Fibroblast of skin of right biceps (primary cell): Measurements from ENCODE around the gene MPPED1.

Source experiments
- DNase-seq: peaks from one replicate; pipeline ENCODE4 v3.0.0-alpha.2; 2013

MPPED1 gene

GRCh38 chr22:43393132-43393843, 18.5 kb upstream of the MPPED1 start:
- DNase-seq: no peak

- DNase-seq: no peak
These were observed 17.9 kb upstream of the MPPED1 start for GRCh38 chr22:43393844-43394474.

- no peak for DNase-seq
These were observed 16.6 kb upstream of the MPPED1 start for GRCh38 chr22:43395086-43395695.

DNA sequence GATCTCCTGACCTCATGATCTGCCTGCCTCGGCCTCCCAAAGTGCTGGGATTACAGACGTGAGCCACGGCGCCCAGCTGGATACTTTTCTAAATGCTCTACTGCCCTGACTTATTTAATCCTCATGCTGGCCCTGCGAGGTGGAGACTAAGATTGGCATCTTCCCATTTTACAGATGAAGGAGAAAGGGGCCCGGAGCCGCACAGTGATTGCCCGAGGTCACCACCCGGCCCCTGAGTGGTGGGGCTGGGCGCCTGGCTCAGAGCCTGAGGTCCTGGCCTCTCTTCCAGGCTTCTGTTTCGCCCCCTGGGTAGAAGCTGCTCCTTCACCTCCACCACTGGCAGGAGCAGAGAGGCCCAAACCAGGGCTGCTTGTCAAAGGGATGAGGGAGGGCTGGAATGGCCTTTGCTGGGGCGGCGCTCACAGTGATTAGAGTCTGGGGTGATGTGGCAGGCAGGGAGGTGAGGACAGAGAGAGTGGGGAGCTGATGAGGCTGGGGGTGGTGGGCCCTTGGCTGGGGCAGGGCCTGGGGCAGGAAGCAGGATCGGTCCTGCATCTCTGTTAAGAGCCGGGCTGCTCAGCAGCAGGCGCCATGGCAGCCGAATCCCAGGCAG, 15.4 kb upstream of the MPPED1 start:
- no peak for DNase-seq

DNA sequence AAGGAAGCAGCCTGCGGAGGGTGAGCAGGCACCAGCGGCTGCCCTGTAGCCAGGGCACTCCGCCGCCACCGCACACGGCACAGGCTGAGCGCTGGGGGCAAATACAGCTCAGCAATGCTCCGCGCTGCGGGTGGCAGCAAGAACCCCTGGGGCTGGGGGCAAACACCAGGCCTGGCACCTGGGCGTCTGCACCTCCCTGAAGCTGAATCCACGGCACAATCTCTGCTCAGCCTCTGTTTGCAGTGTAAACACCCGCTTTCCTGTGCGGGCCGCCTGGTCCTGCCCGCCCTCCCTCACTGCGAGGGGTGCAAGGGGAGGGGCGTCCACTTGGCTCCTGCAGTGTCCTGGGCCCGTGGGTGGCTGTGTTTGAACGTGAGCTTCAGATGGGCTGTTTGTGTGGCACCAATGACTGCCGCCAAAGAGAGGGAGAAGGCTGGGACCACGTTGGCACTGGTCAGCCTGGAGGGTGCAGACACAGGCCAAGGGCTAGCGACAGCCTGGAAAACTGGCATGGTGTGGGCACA, 14.8 kb upstream of the MPPED1 start:
- no peak for DNase-seq

DNA sequence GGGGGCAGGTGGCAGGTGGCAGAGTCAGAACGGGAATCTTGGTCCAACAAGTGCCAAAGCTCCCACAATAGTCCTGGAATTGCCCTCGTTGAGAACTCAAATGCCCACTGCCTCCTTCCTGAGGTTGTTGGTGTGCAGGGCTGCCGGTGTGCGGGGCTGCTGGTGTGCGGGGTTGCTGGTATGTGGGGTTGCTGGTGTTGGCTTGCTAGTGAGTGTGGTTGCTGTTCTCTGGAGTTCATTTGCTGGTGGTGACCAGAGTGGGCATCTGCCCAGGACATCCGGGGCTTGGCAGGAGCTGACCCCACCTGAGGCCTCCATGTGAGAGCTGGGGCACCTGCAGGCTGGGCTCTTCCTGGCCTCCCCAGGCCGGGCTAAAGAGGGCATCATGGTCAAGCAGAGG, 14.0 kb upstream of the MPPED1 start:
- DNase-seq: no peak

DNA sequence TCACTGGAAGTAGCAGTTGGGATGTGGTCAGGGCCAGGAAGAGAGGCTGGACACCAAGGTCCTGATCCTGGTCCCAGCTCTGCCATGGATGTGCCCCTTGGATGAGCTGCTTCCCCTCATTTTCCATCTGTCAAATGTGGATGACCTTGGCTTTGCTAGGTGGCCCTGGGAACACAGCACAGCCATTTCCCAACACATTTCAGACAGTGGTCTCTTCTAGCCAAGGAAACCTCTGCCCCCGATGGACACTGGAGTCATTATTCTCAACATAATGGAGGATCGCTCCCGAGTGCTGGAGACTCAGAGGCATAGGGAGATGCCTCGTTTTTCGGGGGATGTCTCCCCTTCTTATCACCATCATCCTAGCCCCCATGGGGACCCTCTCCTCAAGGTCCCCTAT, 13.6 kb upstream of the MPPED1 start:
- DNase-seq: no peak

DNA sequence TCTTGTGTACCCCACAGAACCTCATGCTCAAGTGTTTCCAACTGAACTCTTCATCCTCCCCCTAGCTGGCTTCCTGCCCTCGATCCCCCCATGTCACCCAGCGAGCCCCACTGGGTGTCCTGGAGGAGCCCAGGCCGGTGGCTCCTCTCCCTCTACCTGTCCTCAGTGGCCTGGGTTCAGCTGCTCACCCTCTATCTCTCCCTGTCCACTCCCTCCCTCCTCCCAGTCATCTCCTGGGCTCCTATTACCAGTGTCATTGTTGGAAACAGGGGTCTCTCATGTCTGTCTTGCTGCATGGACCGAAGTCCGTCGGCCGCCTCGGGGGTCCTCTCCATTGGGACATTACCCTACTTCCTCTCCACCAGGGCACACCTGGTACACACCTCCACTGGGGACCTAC, 12.9 kb upstream of the MPPED1 start:
- no peak for DNase-seq

DNA sequence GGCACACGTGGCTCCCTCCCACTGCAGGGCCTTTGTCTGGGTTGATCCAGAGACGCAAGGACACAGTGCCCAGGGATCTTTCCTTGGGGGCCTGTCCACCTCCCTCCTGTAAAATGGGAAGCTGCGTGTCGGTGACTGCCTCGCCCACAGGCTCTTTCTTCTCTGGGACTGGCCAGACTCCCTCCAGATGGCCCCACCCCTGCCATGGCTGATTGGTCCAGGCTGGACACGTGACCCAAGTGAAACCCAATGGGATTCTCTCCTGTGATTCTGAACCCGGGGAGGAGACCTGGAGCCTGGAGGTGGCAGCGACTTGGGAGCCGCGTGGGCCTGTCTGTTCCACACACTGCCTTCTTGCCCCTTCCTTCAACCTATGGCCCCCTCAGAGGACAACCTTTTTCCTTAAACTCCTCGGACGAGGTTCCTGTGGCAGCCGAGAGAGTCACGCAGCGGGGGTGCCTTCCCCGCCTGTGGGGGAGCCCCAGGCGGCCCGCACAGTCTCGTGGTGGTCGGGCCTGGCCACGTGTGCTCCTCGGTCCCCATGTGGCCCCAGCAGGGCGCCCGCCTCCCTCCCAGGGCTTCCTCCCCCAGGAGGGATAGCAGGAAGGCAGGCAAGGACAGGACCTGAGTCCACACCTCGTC, 12.4 kb upstream of the MPPED1 start:
- no peak for DNase-seq

DNA sequence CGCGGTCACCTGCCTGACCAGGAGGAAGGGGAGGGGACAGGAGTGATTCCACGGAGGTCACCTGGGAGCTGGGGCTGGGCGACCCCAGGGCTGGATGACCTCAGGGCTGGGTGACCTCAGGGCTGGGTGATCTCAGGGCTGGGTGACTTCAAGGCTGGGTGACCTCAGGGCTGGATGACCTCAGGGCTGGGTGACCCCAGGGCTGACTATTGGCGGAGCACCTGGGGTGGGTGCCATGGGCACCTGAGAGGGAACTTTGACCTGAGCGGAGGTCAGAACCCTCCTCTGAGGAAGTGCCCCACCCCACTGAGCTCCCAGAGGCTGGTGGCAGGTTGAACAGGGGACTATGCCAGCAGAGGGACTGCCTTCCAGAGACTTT, 11.8 kb upstream of the MPPED1 start:
- DNase-seq: no peak

DNA sequence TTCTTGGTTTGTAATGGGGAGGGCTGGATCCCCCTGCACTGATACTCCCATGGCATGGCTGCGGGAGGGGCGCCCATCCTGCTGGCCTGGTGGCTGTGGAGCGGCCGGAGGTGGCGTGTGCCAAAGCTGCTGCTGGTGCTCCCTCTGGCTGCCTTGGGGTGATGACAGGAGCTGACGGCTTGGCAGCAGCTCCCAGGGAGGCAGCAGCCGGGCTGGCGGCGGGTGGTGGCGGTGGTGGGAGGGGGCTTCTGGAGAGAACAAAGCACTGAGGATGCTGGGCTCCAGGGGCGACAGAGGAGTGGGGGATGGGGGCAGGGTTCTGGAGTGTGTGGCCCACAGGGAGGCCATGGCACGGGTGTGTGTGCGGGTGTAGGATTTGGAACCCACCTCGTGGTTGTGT, 11.4 kb upstream of the MPPED1 start:
- DNase-seq: no peak

GRCh38 chr22:43401233-43401632, 10.6 kb upstream of the MPPED1 start:
- DNase-seq: no peak

DNA sequence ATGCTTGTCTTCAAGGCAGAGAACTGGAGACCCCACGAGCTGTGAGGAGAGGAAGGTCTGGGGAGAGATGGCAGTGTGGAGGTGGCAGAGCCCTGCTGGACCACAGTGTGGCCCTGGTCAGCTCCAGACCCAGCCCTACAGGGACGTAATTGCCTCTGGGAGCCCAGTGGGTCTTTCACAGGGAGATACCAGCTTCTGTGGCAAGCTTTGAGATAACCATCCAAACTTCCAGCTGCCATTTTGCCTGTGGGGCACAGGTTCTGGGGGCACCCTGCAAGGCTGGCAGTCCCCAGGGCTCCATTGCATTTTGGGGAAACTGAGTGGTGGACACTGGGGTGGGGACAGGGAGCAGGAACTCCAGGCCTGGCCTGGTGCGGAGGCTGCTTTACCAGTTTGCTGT, 10.2 kb upstream of the MPPED1 start:
- DNase-seq: no peak

- DNase-seq: no peak
These were observed 9.7 kb upstream of the MPPED1 start for GRCh38 chr22:43402128-43402527.

DNA sequence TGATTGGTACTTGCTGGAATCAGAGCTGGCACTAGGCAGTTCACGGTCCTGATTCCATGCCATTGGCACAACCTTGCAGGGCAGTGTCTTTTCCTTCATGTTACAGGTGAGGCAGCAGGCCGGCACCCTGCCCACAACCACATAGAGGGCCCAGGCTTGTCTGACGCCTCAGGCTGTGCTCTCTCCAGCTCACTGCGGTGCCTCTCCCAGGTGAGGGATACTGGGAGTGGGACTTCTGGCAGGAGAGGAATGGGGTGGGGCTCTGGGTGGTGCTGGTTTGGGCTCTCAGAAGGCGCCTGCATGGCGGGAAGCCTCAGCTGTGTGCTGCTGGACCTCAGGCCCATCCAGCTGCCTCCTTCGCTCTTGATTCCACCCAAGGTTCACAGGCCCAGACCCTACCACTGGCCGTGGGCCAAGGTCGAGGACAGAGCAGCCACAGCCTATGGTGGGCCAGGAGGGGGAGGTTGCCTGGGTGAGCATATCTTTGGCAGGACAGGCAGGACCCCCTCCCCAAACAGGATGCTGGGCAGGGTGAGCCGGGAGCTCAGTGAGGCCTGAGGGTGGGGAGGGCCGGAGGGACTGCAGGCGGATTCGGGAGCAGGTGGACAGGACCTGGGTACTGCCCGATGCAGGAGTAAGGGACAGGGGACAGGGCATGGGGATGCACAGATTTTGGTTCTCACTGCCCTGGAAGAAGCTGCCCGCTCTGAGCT, 7.0 kb upstream of the MPPED1 start:
- DNase-seq: no peak

DNA sequence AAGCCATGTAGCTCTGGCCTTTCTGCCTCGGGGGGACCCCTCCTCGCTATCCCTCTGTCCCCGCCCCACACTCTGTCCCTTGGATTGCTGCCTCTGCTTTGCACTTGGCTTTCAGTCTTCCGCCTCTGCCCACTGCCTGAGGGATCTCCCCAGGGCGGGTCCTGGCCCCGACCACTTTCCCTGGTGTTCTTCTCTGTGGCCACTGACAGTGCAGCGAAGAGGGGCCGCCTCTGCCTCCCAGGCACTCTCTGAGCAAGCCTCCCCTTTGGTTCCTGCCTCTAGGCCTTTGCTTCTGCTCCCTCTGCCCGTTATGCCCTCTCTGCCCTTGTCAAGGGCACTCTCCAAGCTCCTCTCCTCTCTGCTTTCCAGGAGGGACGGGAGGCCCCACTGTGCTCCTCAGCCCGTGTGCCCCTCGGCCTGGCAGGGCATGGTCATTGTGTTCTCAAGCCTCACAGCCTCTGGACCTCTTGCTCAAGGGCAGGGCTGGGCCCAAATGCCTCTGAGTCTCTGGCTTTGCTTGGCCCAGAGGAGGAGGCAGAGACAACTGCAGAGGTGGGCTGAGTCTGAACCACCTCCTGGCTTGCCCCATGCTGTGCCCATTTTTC, 5.5 kb upstream of the MPPED1 start:
- DNase-seq: no peak

GRCh38 chr22:43407591-43407990, 4.2 kb upstream of the MPPED1 start:
- DNase-seq: no peak

DNA sequence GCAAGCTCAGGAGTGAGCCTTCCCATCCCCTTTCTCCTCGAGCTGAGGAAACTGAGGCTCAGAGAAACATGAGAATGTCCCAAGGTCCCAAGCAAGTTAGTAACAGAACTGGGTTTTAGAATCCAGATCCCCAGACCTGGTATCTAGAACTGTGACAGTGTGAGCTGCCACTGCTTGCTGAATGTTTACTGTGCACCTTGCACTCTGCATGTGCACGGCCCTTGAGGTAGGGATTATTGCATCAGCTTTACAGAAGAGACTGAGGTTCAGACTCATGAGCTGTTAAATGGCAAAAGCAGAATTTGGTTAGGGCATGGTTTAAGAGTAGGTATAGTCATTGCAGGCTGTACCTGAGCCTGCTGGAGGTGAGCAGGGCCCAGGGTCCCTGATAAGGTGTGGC, 3.8 kb upstream of the MPPED1 start:
- no peak for DNase-seq

DNA sequence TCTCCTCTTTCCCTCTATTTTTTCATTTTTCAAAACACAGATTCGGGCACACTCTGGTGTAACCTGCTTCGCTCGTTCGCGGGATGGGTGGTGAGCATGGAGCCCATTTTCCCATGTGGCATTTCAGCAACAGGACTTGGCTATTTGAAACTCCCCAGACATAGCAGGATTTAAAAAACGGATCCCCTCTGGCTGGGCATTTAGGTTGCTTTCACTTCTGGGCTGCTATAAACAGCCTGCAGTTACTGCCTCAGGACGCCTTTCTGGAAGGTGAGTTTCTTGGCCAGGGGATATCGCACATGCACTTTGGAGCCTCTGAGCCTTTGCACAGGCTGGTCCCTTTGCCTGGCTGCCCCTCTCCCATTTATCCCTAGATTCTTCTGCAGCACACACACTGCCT, 2.8 kb upstream of the MPPED1 start:
- no peak for DNase-seq

DNA sequence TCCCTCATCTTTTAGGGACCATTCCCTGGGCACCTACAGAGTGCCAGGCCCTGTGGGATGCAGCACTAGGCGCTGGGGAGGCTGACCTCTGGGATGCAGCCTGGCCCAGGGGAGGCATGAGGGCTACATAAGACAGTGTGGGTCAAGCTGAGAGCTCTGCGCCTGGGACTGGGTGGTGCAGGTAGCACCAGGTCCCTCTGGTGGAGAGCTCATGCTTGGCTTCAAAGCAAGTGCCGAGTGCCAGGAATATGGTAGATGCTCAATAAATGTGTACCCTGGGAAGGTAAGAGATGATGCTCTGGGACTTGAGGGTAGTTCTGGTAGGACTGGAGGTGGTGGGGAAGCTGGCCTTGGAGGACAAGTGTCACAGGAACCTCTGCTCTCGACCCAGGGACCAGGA, 2.0 kb upstream of the MPPED1 start:
- DNase-seq: no peak

GRCh38 chr22:43411040-43411868, 560 bp upstream of the MPPED1 start:
- no peak for DNase-seq
